Measurements from ENCODE around the gene CTTNBP2NL.

DNA sequence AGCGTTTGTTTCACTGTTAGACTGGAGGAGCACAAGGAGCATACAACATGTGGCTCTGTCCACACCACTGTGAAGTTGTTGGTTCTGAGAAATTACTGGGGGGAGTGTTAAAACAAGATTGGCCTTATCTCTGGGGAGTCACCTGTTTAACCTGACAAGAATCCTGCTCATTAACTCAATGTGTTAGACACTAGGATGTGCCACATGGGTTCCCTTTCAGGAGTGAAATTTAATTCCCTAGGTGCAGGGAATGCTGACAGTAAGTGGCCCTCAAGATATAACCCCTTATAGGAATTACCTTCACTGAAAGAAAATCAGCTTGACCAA is 66.9 kb downstream of the CTTNBP2NL start:
- TF ChIP-seq, protein P1, sequence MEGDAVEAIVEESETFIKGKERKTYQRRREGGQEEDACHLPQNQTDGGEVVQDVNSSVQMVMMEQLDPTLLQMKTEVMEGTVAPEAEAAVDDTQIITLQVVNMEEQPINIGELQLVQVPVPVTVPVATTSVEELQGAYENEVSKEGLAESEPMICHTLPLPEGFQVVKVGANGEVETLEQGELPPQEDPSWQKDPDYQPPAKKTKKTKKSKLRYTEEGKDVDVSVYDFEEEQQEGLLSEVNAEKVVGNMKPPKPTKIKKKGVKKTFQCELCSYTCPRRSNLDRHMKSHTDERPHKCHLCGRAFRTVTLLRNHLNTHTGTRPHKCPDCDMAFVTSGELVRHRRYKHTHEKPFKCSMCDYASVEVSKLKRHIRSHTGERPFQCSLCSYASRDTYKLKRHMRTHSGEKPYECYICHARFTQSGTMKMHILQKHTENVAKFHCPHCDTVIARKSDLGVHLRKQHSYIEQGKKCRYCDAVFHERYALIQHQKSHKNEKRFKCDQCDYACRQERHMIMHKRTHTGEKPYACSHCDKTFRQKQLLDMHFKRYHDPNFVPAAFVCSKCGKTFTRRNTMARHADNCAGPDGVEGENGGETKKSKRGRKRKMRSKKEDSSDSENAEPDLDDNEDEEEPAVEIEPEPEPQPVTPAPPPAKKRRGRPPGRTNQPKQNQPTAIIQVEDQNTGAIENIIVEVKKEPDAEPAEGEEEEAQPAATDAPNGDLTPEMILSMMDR (IDR thresholded peaks at IDR 0.05) = no peak
- TF ChIP-seq POLR2AphosphoS5 (IDR thresholded peaks at IDR 0.05) (no peak), POLR2A (IDR thresholded peaks at IDR 0.05) (no peak)

Data from stomach (tissue), 4 donors.